GM21423 (cell line): ENCODE data around the gene CADPS.

Source experiments
- ATAC-seq: cut with Tn5 transposase; IDR thresholded peaks from one replicate; pipeline ENCODE4 v1.9.1; 2021; ENCODE audit warnings: mild to moderate bottlenecking, moderate library complexity; ENCODE audit not compliant: unreplicated experiment

The CADPS gene

GRCh38 chr3:62653796-62654195 is 221.4 kb downstream of the CADPS start:
- ATAC-seq: no peak

DNA sequence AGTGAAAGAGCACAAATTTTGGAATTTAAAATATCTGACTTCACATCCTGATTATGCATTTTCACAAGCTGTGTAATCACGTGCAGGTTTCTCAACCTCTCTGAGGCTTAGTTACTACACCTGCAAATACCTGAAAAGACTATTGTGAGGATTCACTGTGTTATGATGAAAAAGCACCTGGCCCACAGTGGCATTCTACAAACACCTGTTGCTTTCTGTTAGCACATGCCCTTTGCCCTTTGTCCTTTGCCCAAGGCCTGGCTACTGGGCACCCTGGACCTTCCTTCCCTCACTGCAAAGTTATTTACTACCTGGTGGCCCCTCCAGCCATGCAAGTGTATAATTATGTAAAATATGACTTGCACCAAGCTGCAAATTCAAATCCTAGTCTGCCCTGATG is 227.5 kb downstream of the CADPS start:
- no peak for ATAC-seq

DNA sequence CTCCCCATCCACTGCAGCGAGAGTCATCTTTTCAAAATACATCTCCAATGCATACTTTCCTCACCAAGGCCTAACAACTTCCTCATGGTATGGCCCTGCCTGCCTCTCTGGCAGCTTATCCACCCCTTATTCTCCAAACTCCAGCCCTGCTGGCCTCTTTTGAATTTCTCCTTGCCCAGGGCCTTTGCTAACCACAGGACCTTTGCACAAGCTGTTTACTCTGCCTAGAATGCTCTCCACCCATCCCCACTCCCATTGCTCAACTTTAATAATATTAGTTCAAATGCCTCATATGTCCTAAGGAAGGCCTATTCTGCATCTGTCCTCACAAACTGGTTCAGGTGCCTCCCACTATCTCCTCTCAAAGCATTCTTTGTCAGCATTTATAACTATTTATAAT is 230.7 kb downstream of the CADPS start:
- ATAC-seq: no peak

DNA sequence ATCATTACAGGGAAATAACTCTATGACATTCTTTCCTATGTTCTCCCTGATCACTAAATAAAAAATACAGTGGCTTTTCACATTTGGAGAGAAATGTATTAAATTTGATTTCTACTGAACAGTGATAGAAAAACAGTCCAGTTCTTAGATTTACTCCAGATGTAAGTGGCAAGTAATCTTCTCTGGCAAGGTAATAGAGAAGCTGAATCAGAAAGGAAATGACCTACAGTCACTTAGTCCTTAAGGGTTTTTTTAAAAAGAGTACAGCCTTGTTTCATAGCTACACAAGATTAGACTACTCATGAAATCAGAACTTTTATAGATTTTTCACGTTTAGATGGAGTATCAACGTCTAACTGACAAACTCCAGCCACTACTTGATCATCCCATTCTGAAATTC is 236.9 kb downstream of the CADPS start:
- ATAC-seq: no peak

DNA sequence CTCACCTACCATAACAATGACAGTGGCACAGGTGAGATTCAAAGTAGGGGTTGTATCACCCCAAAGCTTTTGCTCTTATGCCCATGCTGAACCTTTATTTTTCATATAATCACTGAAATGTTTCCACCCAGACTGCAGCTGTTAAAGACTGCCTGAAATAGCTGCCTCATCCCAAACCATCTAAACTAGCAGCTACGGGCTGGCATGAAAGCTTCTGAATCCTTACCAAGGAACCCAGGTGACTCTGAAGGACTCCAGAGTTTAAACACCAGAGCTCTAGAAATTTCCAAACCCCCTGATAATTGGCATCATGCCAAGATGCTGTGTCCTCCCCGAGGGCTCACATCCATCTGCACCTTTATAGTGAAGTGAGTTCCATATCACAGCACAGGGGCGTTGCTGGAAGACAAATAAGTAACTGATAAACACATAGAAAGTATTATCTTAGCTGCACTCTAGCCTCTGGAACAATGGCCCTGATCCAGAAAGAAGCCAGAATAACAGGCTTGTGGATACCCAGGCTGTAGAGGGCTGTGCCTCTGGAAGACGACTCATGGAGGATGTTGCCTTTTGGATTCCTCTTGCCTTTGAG is 238.9 kb downstream of the CADPS start:
- no peak for ATAC-seq

GRCh38 chr3:62632510-62633294 is 242.5 kb downstream of the CADPS start:
- ATAC-seq: no peak

GRCh38 chr3:62631488-62631887 is 243.7 kb downstream of the CADPS start:
- ATAC-seq: no peak

DNA sequence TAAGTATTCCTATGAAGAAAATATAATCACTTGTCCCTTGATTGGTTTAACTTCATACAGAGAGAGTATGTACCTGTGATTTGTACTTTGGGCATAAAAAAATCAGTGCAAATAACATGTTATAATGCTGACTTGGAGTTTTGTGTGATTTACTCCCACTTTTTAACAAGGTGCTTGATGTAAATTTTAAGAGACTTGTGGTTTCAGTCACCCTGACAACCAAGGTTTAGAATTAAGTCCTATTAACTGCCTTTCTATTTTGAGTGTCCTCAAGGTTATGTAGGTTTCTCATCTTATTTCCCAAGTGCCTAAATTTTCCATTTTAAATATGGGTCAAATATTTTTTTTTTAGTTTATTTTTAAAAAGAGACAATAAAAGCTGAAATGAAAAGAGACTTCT is 244.6 kb downstream of the CADPS start:
- ATAC-seq: no peak

- ATAC-seq: no peak
Measured at GRCh38 chr3:62625268-62625667, 249.9 kb downstream of the CADPS start.

- no peak for ATAC-seq
Measured at GRCh38 chr3:62624185-62624584, 251.0 kb downstream of the CADPS start.

- no peak for ATAC-seq
Measured at GRCh38 chr3:62622553-62623174, 252.6 kb downstream of the CADPS start.

DNA sequence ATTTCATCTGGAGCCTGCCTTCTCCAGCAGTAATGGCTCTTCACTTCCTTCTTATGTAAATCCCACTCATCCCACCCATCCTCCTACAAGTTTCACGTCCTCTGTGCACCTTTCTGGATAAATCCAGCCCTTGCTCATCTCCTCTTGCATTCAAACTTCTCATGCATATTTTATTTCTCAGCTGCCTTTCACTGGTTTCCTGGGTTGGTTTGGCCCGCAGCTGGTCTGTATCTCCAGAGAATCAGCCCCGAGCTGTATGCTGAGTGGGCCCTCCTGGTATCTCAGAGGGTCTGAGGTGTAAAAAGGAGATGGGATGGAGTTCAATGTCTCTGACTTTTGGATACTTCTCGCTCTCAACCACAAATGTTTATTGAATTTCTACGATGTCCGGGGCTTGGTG is 253.3 kb downstream of the CADPS start:
- no peak for ATAC-seq

DNA sequence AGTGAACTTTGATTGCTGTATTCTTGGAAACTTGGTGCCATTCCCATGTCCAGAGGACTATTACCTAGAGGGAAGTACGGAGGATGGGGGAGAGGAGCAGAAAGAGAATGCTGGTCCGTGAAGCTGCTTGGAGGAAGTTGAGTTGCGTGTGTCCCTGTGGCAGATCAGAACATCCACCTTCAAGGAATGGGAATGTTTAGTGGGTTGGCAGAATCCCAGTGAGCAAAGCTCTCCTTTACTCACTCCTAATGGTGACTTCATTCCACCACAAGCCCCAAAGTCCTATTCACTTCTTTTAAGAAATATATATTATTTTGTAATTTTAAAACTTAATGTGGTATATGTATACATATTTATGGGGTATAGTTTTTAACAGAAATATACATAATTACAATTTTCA is 254.0 kb downstream of the CADPS start:
- no peak for ATAC-seq

DNA sequence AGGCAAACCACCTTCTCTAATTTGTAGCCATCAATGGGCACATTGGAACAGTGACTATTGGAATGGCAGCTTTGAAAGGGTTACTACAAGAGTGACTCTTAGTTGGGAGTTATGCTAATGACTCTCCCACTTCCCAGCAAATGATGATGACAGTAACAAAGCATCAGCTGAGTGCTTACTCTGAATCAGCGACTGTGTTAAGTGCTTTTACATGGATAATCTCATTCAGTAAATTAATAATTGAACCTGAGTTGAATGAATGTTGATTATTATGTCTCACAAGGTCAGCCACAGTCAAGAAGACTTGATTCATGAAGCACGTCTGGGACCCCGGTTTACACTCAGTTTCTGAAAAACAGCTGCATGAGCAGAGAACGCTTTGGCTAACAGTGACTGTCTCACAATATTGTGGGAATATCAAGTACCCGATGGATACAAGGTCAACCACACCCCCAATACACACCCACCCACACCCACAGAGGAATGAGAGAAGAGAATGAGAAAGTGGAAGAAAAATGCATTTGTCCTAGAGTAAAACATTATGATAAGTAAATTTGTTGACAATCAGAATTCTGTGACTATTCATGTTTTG is 259.9 kb downstream of the CADPS start:
- no peak for ATAC-seq

- no peak for ATAC-seq
Measured at GRCh38 chr3:62614527-62614926, 260.7 kb downstream of the CADPS start.

DNA sequence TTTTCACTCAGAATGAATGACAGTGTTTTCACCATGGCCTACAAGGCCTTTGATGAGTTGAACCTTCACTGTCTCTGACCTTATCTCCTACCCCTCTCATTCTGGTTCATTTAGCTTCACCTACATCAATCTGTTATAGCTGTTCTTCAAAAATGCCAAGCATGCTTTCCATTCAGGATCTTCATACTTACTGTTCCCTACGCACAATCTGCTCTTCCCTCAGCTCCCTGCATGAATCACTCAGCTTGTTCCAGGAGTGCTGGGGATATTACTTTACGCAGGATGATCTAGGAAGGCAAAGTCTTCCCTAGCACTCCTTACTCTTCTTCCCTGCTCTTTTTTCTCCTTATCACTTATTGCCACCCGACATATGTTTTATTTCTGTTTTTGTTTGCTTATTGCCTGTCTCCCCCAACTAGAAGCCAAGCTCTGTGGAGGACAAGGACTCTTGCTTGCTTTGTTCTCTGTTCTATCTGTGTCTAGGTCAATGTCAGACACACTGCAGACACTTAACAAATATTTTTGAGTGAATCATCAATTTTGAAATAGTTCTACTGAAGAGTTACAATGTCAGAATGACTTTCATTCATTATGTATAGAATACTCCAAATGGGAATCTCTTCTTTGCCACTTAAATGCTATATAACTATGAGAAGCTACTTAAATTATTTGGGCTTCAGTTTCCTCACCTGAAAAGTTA is 263.5 kb downstream of the CADPS start:
- no peak for ATAC-seq

DNA sequence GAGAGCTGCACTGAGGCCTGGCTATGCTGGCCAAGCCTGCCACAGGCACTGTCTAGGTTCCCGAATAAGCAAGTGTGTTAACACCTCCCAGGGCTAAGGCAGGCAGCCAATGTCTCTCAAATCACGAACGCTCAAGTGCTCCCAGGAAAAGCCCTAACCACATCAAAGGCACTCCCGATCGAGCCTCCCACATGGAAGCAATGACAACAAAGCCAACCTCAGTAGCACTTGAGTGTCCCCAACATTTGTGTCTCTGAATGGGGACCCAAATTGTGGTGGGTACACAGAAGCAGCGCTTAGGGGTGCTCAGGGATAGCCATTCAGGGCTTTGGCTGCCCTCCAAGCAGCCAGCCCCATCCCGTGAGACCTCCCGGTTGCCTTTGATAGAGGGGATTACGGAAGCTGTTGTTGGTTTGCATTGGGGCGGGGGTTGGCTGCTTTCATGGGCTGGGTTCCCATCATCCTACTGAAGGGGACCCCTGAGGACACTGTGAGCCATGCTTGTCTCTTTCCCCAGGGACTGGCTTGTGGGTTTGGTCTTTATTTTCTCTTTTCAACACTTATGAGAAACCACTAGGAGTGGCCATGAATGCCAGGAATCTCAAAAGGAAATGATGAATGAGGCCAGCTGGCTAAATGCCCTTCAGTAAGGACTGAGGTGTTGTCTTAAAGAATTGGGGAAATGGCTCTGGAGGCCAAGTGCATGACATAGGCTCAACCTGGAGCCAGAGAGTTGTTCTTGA is 267.8 kb downstream of the CADPS start:
- no peak for ATAC-seq

- no peak for ATAC-seq
Measured at GRCh38 chr3:62605413-62606068, 269.7 kb downstream of the CADPS start.

DNA sequence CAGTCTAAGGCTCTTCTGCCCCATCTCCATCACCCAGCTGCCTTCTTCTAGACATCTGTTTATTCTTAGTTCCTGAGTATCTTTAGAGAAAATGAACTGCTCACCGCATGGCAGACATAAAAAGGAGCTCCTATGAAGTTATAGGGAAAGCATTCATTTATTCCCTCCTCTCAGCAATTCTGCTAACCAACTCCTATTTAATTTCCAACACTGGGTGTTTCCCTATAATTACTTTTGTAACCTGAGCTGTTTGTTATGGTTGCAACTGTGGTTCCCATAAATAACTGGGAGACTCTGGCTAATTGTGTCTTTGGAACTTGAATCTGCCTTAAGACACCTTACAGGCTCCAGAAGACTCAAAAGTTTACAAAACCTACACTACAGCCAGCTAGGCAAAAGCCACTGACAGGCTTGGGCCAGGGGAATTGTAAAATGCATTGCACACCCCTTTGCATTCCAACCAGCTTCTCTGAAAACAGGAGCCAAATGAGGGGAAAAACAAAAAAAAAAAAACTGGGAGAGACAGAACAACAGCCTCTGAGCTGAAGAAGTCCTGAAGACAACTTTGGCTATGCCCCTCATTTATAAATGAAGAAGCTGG is 270.4 kb downstream of the CADPS start:
- ATAC-seq: no peak

DNA sequence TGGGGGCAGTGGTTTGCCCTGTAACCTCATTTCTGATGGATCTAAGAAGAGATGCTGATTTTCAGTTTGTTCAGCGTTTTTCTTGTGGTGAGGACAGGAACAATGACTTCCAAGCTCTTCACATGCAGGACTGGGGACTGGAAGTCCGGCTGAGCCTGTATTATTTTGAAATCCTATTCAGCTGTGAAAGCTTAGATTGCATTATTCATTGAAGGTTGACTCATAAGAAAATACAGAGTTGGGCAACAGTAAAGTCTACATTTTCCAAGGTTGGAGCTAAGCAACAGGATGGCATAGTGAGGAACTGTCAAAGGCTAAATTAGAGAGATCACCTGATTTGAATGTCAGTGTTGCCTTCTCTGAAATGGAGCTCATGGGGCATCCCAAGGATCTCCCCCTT is 270.9 kb downstream of the CADPS start:
- ATAC-seq: no peak
